ENCODE data around the gene TYSND1.

- TF ChIP-seq, protein P1, sequence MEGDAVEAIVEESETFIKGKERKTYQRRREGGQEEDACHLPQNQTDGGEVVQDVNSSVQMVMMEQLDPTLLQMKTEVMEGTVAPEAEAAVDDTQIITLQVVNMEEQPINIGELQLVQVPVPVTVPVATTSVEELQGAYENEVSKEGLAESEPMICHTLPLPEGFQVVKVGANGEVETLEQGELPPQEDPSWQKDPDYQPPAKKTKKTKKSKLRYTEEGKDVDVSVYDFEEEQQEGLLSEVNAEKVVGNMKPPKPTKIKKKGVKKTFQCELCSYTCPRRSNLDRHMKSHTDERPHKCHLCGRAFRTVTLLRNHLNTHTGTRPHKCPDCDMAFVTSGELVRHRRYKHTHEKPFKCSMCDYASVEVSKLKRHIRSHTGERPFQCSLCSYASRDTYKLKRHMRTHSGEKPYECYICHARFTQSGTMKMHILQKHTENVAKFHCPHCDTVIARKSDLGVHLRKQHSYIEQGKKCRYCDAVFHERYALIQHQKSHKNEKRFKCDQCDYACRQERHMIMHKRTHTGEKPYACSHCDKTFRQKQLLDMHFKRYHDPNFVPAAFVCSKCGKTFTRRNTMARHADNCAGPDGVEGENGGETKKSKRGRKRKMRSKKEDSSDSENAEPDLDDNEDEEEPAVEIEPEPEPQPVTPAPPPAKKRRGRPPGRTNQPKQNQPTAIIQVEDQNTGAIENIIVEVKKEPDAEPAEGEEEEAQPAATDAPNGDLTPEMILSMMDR (IDR thresholded peaks at IDR 0.05; ENCODE audit: insufficient read depth, low read length, poor library complexity, severe bottlenecking), result no peak
- no peak for TF ChIP-seq EZH2phosphoT487 (conservative IDR thresholded peaks at IDR 0.05; ENCODE audit: low read length)
Measured at GRCh38 chr10:70130878-70131559, 15.5 kb downstream of the TYSND1 start.

Data from SU-DHL-6 (cell line).